SK-N-SH (cell line): ENCODE results near the gene GNG12. TPM values are rescaled to one million over a fixed set of nuclear protein-coding genes. Genes with fewer than 3 reads are reported as not detected.

Experiments
- CTCF ChIA-PET: fragments of 300-600, 350-600 bp; formaldehyde crosslinking; extraction: SDS; loops from one replicate; lab custom pipeline; 2021; lab: Yijun Ruan, JAX
- POLR2A ChIA-PET: fragments of 350-600 bp; sonication (Branson Sonifier 250); formaldehyde crosslinking; extraction: SDS; loops from one replicate; lab custom pipeline; 2020; ENCODE audit warnings: antibody characterized with exemption, inconsistent platforms; lab: Yijun Ruan, JAX
- DNase-seq: peaks from one replicate; pipeline ENCODE4 v3.0.0; 2012
- H2AFZ ChIP-seq: fragments of 200-600 bp; sonication (generic); 2 replicates; pipeline ENCODE4 v1.8.1; 2016; ENCODE audit warnings: antibody characterized with exemption, mild to moderate bottlenecking, low read depth
- H3F3A ChIP-seq: fragments of 200-600 bp; sonication (generic); replicated peaks from 2 replicates; pipeline ENCODE3; 2016; ENCODE audit warnings: antibody characterized with exemption, mild to moderate bottlenecking; ENCODE audit not compliant: insufficient read depth
- H3K27ac ChIP-seq, 2 experiments: fragments of 200-500 bp in 1 of 2; fragments of 200-600 bp in 1 of 2; sonication (Bioruptor generic) in 1 of 2; sonication (generic), shearing (Covaris generic) in 1 of 2; 2 replicates each; pipeline versions ENCODE4 v1.5.1 to v1.6.1; 2014 to 2016; ENCODE audit warnings: low read depth in 2 of 2, inconsistent platforms in 1 of 2, low read length in 1 of 2, mild to moderate bottlenecking in 1 of 2, mixed read lengths in 1 of 2
- H3K27me3 ChIP-seq: fragments of 200-600 bp; sonication (generic), shearing (Covaris generic); 2 replicates; pipeline ENCODE4 v1.6.1; 2016; ENCODE audit warnings: mixed run types; ENCODE audit not compliant: insufficient read depth
- H3K36me3 ChIP-seq, 2 experiments: fragments of 200-500 bp in 1 of 2; fragments of 200-600 bp in 1 of 2; sonication (Bioruptor generic) in 1 of 2; sonication (generic) in 1 of 2; replicated peaks in 1 of 2; 2 replicates each; pipeline versions ENCODE3 to v1.5.1; 2014 to 2016; ENCODE audit warnings: low read length in 1 of 2, mild to moderate bottlenecking in 1 of 2; ENCODE audit not compliant: insufficient read depth in 2 of 2, control insufficient read depth in 1 of 2
- H3K4me1 ChIP-seq, 2 experiments: fragments of 200-500 bp in 1 of 2; fragments of 200-600 bp in 1 of 2; sonication (Bioruptor generic) in 1 of 2; sonication (generic), shearing (Covaris generic) in 1 of 2; 2 replicates each; pipeline versions ENCODE4 v1.5.1 to v1.6.1; 2014 to 2016; ENCODE audit warnings: low read depth in 1 of 2, low read length in 1 of 2, mixed run types in 1 of 2; ENCODE audit not compliant: insufficient read depth in 2 of 2, control insufficient read depth in 1 of 2
- H3K4me2 ChIP-seq: fragments of 200-600 bp; sonication (generic), shearing (Covaris generic); 2 replicates; pipeline ENCODE4 v1.6.1; 2017; ENCODE audit warnings: mixed run types
- H3K4me3 ChIP-seq, 2 experiments: fragments of 200-500 bp in 1 of 2; fragments of 200-600 bp in 1 of 2; sonication (Bioruptor generic) in 1 of 2; sonication (generic), shearing (Covaris generic) in 1 of 2; 2 replicates each; pipeline versions ENCODE4 v1.5.1 to v1.8.1; 2014 to 2016; ENCODE audit warnings: low read depth in 2 of 2, inconsistent platforms in 1 of 2, low read length in 1 of 2, mild to moderate bottlenecking in 1 of 2, mixed read lengths in 1 of 2, moderate library complexity in 1 of 2
- H3K79me2 ChIP-seq: fragments of 200-600 bp; sonication (generic); 2 replicates; pipeline ENCODE4 v1.8.1; 2017; ENCODE audit warnings: mild to moderate bottlenecking; ENCODE audit not compliant: insufficient read depth
- H3K9ac ChIP-seq: fragments of 200-600 bp; sonication (generic); 2 replicates; pipeline ENCODE4 v1.6.1; 2017; ENCODE audit warnings: mixed run types
- H3K9me2 ChIP-seq: fragments of 200-600 bp; sonication (generic); 2 replicates; pipeline ENCODE4 v1.6.1; 2017; ENCODE audit warnings: mixed run types
- H3K9me3 ChIP-seq: fragments of 200-600 bp; sonication (generic); 2 replicates; pipeline ENCODE4 v1.6.1; 2017; ENCODE audit warnings: mixed run types, mild to moderate bottlenecking, moderate library complexity
- H4K20me1 ChIP-seq: fragments of 200-600 bp; sonication (generic); 2 replicates; pipeline ENCODE4 v1.6.1; 2017; ENCODE audit warnings: mild to moderate bottlenecking, mixed run types; ENCODE audit not compliant: insufficient read depth
- ELF1 ChIP-seq: IDR thresholded peaks from 2 replicates; pipeline ENCODE4 v1.4.0; 2012
- FOSL2 ChIP-seq: IDR thresholded peaks from 2 replicates; pipeline ENCODE4 v1.4.0; 2012; ENCODE audit warnings: low read depth, mild to moderate bottlenecking, moderate library complexity, borderline replicate concordance
- FOXJ3 ChIP-seq: sonication (generic); formaldehyde crosslinking; IDR thresholded peaks from 2 replicates; pipeline ENCODE4 v1.5.1; 2020; ENCODE audit warnings: mild to moderate bottlenecking, missing genetic modification reagents
- FOXM1 ChIP-seq: IDR thresholded peaks from 2 replicates; pipeline ENCODE4 v1.4.0; 2012; ENCODE audit warnings: low read depth, mild to moderate bottlenecking
- IRF3 ChIP-seq: fragments of 150-350 bp; IDR thresholded peaks from 2 replicates; pipeline ENCODE4 v1.6.1; 2016; ENCODE audit warnings: mild to moderate bottlenecking, low read depth, low read length
- MXI1 ChIP-seq: IDR thresholded peaks from 2 replicates; pipeline ENCODE4 v1.6.1; 2012; ENCODE audit warnings: mild to moderate bottlenecking, low read depth, low read length, improper control_type of control experiment
- NFIC ChIP-seq: IDR thresholded peaks from 2 replicates; pipeline ENCODE4 v1.4.0; 2012; ENCODE audit warnings: borderline replicate concordance
- POLR2AphosphoS5 ChIP-seq: IDR thresholded peaks from 2 replicates; pipeline ENCODE4 v1.6.1; 2012; ENCODE audit warnings: low read depth, low read length
- RCOR1 ChIP-seq: fragments of 150-350 bp; IDR thresholded peaks from 2 replicates; pipeline ENCODE4 v1.6.1; 2017; ENCODE audit warnings: antibody characterized with exemption, low read length
- TAF1 ChIP-seq: IDR thresholded peaks from 2 replicates; pipeline ENCODE4 v1.6.1; 2012; ENCODE audit warnings: low read depth, mild to moderate bottlenecking, low read length, moderate library complexity, borderline replicate concordance
- TCF12 ChIP-seq: IDR thresholded peaks from 2 replicates; pipeline ENCODE4 v1.4.0; 2012
- TEAD4 ChIP-seq: IDR thresholded peaks from 2 replicates; pipeline ENCODE4 v1.4.0; 2012; ENCODE audit warnings: mild to moderate bottlenecking, borderline replicate concordance; ENCODE audit not compliant: insufficient read depth
- USF1 ChIP-seq: IDR thresholded peaks from 2 replicates; pipeline ENCODE4 v1.4.0; 2012; ENCODE audit warnings: low read depth, borderline replicate concordance
- ZBTB33 ChIP-seq: IDR thresholded peaks from 2 replicates; pipeline ENCODE4 v1.4.0; 2012; ENCODE audit warnings: low read depth, borderline replicate concordance
- WGBS: methylation state at CpG from one replicate; pipeline ENCODE4 v1.1.6; 2017; ENCODE audit warnings: low lambda C conversion rate; 5-methylcytosine and 5-hydroxymethylcytosine counted together
- polyA plus RNA-seq, 3 experiments: library from polyadenylated mRNA; depleted of rRNA; stranded (reverse); fragments of >200 nt; gene quantifications; 2 replicates each; pipeline ENCODE4 v1.2.3, GENCODE V29; 2012

The GNG12 gene
- polyA plus RNA-seq, 1 of the 3 experiments (the other 2 are of a cell fraction), result 41.2 TPM

- TF ChIP-seq FOXM1, result no peak
Measured at GRCh38 chr1:67759066-67759465, 74.2 kb downstream of the GNG12 start (continued).

GRCh38 chr1:67755619-67756018 is 77.6 kb downstream of the GNG12 start:
- H2AFZ ChIP-seq, result no peak overlapping the region
- POLR2A ChIA-PET, result no interaction called here
- peaks cover 7 to 19% of the 10 kb centered on the region in 2 experiments for H3K4me1 ChIP-seq
- H3K9me3 ChIP-seq, result no peaks in the 10 kb centered on the region
- H3K79me2 ChIP-seq, result peaks cover 85% of the 10 kb centered on the region
- 23% methylated on average over 2 of the region's 2 CpGs for WGBS
- no peak overlapping the region for H3K9ac ChIP-seq
- TF ChIP-seq FOSL2 (no peak), USF1 (no peak), ZBTB33 (no peak), ELF1 (no peak), FOXM1 (no peak), TCF12 (no peak), MXI1 (no peak)
- H3F3A ChIP-seq, result peaks cover 15% of the 10 kb centered on the region
- no peak overlapping the region for H3K4me3 ChIP-seq
- no peaks in the 10 kb centered on the region for H3K27me3 ChIP-seq
- 0 out of 4 replicates have a peak overlapping the region, but pooled peaks of 1 of the 2 experiments have one; percentile 25 for H3K27ac ChIP-seq
- CTCF ChIA-PET, result interaction anchor here (0.6 to 13.2 kb wide), 7 partner anchors 10 to 218 kb away, joined by 3 to 284 read pairs (median 4); no protein-coding TSS in a partner anchor
- DNase-seq, result no peak
- peaks cover 0 to 6% of the 10 kb centered on the region in 2 experiments for H3K36me3 ChIP-seq
- H4K20me1 ChIP-seq, result no peaks in the 10 kb centered on the region
- H3K9me2 ChIP-seq, result no peaks in the 10 kb centered on the region
- no peak overlapping the region for H3K4me2 ChIP-seq

GRCh38 chr1:67755160-67755559 is 78.1 kb downstream of the GNG12 start:
- WGBS, result 94% methylated on average over 2 of the region's 2 CpGs

More at GRCh38 chr1:67755160-67755559, 78.1 kb downstream of the GNG12 start:
- Histone ChIP-seq H3K4me3 (no peak overlapping the region), H3K27ac (0 out of 4 replicates have a peak overlapping the region, but pooled peaks of 1 of the 2 experiments have one; percentile 25), H3K4me1 (peaks cover 8 to 23% of the 10 kb centered on the region in 2 experiments), H3K9ac (no peak overlapping the region), H3K27me3 (no peaks in the 10 kb centered on the region), H3K9me2 (no peaks in the 10 kb centered on the region), H3K79me2 (peaks cover 89% of the 10 kb centered on the region), H3K9me3 (no peaks in the 10 kb centered on the region), H3K36me3 (peaks cover 0 to 6% of the 10 kb centered on the region in 2 experiments), H3F3A (peaks cover 20% of the 10 kb centered on the region), H4K20me1 (no peaks in the 10 kb centered on the region), H2AFZ (no peak overlapping the region), H3K4me2 (no peak overlapping the region)
- CTCF ChIA-PET, result interaction anchor here (0.6 to 13.2 kb wide), 6 partner anchors 10 to 218 kb away, joined by 3 to 284 read pairs (median 4); no protein-coding TSS in a partner anchor
- POLR2A ChIA-PET, result interaction anchor here (0.7 kb wide), 1 partner anchor 69 kb away, joined by 5 read pairs; no protein-coding TSS in a partner anchor
- DNase-seq, result no peak
- TF ChIP-seq TEAD4 (no peak), FOXJ3 (CRISPR knock-in tag) (no peak), ZBTB33 (no peak), MXI1 (no peak), NFIC (no peak), IRF3 (no peak), FOSL2 (no peak), RCOR1 (no peak), TAF1 (no peak), POLR2AphosphoS5 (no peak)
